Adrenal gland (tissue), 5 donors: Measurements from ENCODE around the gene ABHD4.

Experiments
- POLR2A ChIP-seq, 2 donors: fragments of 450-650 bp; IDR thresholded peaks; one replicate each; pipeline ENCODE4 v1.6.1; 2017; ENCODE audit warnings: antibody characterized with exemption in 2 of 2, mild to moderate bottlenecking in 2 of 2, moderate library complexity in 1 of 2
- TF ChIP-seq, protein P1 (sequence below), 6 experiments: fragments of 450-650 bp in 4 of 6; fragments of 200-600 bp in 2 of 6; sonication (generic) in 1 of 6; IDR thresholded peaks; 1 replicate in 5 of 6; 2 replicates in 1 of 6; pipeline versions ENCODE4 v1.5.1 to v1.8.0; 2016 to 2021; ENCODE audit warnings: antibody characterized with exemption in 6 of 6, mild to moderate bottlenecking in 2 of 6, moderate library complexity in 1 of 6
- donor health status: DM: no; HTN: no; CAD: no.

DNA sequence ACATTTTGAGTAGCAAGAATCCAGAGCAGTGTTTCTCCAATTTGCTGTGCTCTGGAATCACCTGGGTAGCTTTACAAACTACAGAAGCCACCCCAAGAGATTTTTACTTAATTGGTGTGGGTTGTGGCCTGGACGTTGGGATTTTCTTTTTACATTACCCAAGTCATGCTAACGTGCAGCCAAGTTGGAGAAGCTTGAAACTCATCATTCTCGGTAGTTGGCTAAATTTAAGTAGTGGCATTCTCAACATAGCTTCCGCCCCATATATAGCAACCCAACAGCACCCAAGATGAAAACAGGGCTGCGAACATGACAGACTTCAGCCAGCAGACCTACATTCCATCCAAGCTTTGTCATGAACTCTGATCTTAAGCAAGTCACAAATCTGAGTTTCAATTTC, 34.1 kb upstream of the ABHD4 start:
- TF ChIP-seq POLR2A (IDR thresholded peaks at IDR 0.05) = no peak
- TF ChIP-seq, protein P1, sequence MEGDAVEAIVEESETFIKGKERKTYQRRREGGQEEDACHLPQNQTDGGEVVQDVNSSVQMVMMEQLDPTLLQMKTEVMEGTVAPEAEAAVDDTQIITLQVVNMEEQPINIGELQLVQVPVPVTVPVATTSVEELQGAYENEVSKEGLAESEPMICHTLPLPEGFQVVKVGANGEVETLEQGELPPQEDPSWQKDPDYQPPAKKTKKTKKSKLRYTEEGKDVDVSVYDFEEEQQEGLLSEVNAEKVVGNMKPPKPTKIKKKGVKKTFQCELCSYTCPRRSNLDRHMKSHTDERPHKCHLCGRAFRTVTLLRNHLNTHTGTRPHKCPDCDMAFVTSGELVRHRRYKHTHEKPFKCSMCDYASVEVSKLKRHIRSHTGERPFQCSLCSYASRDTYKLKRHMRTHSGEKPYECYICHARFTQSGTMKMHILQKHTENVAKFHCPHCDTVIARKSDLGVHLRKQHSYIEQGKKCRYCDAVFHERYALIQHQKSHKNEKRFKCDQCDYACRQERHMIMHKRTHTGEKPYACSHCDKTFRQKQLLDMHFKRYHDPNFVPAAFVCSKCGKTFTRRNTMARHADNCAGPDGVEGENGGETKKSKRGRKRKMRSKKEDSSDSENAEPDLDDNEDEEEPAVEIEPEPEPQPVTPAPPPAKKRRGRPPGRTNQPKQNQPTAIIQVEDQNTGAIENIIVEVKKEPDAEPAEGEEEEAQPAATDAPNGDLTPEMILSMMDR (IDR thresholded peaks at IDR 0.05) = no peak
